ENCODE results near the gene MYH1.

MYH1 gene

DNA sequence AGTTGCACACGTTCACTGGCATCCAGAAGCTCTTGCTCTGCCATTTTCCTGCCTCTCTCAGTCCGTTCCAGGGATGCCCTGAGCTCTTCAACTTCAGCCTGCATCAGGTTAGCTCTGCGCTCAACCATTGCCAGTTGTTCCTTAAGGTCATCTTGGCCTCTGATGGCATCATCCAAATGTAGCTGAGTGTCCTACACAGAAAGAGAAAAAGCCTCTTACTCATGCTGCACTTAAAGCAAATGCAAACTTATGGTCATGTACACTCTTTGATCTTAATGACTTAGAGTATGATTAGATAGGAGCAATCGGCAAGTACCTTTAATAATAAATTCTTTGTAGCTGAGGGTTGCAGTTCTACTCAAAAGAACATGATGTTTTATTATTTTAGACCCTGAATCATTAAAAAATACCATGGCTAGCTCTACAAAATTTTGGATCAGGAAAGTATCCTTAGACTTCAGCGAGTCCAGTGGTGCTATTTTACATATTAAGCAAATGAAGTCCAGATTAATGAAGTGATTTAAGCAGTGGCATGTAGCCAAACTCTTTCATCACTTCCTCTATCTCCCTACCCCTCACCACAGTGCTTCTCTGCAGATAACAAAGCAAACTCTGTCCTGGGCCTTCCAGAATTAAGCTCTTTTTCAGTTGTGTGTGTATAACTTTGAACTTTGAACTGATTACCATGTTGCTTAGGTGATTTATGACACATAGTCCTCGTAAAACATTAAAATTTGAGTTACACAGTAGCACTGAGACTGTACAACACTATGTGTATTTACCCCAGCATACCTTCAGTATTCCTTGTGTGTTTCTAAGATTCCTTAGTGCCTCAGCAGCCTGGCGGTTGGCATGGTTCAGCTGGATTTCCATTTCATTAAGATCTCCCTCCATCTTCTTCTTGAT, 71.1 kb downstream of the MYH1 start:
- Mint-ChIP-seq H3K9me3 (no peaks in the 10 kb centered on the region), H3K4me3 (no peak overlapping the region), H3K27me3 (peaks cover 11% of the 10 kb centered on the region), H3K4me1 (no peaks in the 10 kb centered on the region), H3K36me3 (ENCODE audit: low read depth) (no peaks in the 10 kb centered on the region), H3K27ac (no peak overlapping the region)
- DNase-seq (no peak), ATAC-seq (no peak)

Measured in activated naive CD8-positive, alpha-beta T cell treated with anti-CD3 and anti-CD28 coated beads, Interleukin-2, amount 50 U/mL, for 24 hours (primary cell).